Activated naive CD4-positive, alpha-beta T cell treated with anti-CD3 and anti-CD28 coated beads for 36 hours (primary cell): ENCODE results near the gene MAP4K3. TPM values are rescaled to one million over a fixed set of nuclear protein-coding genes. Genes with fewer than 3 reads are reported as not detected.

Experiments
- CTCF ChIA-PET: fragments of 350-600 bp; sonication (Branson Sonifier 250); formaldehyde crosslinking; loops from one replicate; lab custom pipeline; 2021; ENCODE audit warnings: antibody characterized with exemption; lab: Charles Lee
- DNase-seq: peaks from one replicate; pipeline ENCODE4 v3.0.0-alpha.2; 2020
- H3K27ac Mint-ChIP-seq: one replicate; pipeline ENCODE4 v1.8.0; 2021; ENCODE audit warnings: mild to moderate bottlenecking, mixed read lengths
- H3K27me3 Mint-ChIP-seq: one replicate; pipeline ENCODE4 v1.8.0; 2021; ENCODE audit warnings: low read depth, mixed read lengths
- H3K36me3 Mint-ChIP-seq: one replicate; pipeline ENCODE4 v1.8.0; 2021; ENCODE audit warnings: low read depth, mixed read lengths
- H3K4me1 Mint-ChIP-seq: one replicate; pipeline ENCODE4 v1.8.0; 2021; ENCODE audit warnings: low read depth, mixed read lengths
- H3K4me3 Mint-ChIP-seq: one replicate; pipeline ENCODE4 v1.8.0; 2021; ENCODE audit warnings: mild to moderate bottlenecking, moderate library complexity, mixed read lengths
- H3K9me3 Mint-ChIP-seq: one replicate; pipeline ENCODE4 v1.8.0; 2021; ENCODE audit warnings: mixed read lengths
- intact Hi-C: fragments of 100-400 bp; cut with micrococcal nuclease; formaldehyde crosslinking; loops from one replicate; pipeline ENCODE4 v1.15.1; 2023
- total RNA-seq, 2 experiments: library from RNA; stranded (reverse); gene quantifications; one replicate each; pipeline ENCODE4 v1.2.3, GENCODE V29; 2021

Gene MAP4K3
- 10 to 100 TPM; 10.6 to 12.0 TPM for total RNA-seq

DNA sequence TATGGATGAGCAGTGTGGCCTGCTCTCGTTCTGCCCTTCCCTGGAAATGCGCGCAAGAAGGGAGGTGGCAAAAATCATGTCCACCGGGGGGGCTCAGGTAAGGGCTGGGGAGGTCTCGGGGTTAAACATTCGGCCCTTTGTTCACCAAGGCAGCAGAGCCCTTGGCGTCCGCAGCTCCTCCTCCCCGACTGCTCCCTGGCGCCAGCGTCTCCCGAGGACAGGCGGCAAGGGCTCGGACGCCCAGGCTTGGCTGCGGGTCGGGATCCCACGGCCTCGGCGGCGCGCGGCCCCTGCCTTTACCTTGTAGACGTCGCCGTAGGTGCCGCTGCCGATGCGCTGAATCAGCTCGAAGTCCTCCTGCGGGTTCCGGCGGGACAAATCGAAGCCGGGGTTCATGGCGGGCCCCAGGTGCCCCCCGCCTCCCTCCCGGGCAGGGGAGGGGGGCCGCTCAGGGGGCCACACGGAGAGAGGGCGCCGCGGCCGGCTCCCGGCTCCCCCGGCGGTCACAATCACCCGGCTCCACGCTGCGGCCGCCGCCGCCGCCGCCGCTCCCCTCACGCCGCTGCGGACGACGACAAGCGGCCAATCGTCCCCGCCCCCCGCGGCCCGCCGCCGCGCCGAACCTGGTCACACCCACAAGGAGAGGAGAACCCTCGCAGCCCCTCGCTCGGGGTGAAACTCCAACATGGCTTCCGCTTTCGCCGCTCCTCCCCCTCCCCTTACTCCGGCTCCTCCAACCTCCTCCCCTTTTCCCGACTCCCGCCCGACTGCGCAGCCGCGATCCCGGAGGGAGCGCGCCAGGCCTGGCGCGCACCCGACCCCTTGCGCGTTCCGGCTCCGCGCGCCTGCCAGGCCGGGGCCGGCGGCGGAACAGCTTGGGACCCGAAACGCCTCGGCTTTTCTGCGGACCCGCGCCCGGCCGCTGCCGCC is at the start of gene MAP4K3:
Gene MAP4K3 (minus strand): TSS at position 694 of the 930 bp plus-strand sequence. CDS start 298 bp downstream, at position 396.
- peaks cover 66% of the 10 kb centered on the region for H3K4me1 Mint-ChIP-seq
- peak; percentile 86 for DNase-seq
- intact Hi-C loops, result loop anchor here (1.0 to 10.0 kb wide), 6 partner anchors 24 to 1062 kb away; partner anchors contain the start of genes ATL2, SRSF7 and THUMPD2
- H3K9me3 Mint-ChIP-seq, result peaks cover 2% of the 10 kb centered on the region
- peaks cover 2% of the 10 kb centered on the region for H3K36me3 Mint-ChIP-seq
- H3K27me3 Mint-ChIP-seq, result no peaks in the 10 kb centered on the region
- peak within 1 kb of the TSS; percentile 87 for H3K4me3 Mint-ChIP-seq
- CTCF ChIA-PET, result interaction anchor here (0.6 to 1.8 kb wide), 4 partner anchors 55 to 292 kb away, joined by 3 to 9 read pairs (median 3); no protein-coding TSS in a partner anchor
- peak within 1 kb of the TSS; percentile 83 for H3K27ac Mint-ChIP-seq

DNA sequence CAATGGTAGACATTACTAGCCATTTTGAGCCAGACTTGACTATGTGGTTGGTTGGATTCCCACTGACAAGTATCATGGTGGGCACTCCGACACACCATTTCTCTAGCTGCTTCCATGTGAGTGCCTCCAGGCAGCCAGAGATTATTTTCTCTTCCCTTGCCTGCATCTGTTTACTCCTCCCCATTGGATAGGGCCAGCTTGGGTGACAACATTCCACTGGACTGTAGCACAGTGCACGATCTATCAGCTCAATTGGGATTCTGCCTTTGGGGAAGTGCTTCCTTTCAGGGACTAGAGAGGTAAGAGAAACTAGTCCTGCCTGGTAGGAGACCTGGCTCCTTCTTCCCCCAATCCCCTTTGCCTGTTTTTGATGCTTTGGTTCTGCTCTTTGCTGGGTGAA is 49.0 kb upstream of the MAP4K3 start:
- CTCF ChIA-PET, result no interaction called here
- H3K27ac Mint-ChIP-seq, result no peak overlapping the region
- no peak for DNase-seq
- H3K27me3 Mint-ChIP-seq, result peaks cover 6% of the 10 kb centered on the region
- no peaks in the 10 kb centered on the region for H3K9me3 Mint-ChIP-seq
- no peak overlapping the region for H3K4me3 Mint-ChIP-seq
- H3K4me1 Mint-ChIP-seq, result no peaks in the 10 kb centered on the region
- intact Hi-C loops, result no loop called here
- H3K36me3 Mint-ChIP-seq, result peaks cover 2% of the 10 kb centered on the region

DNA sequence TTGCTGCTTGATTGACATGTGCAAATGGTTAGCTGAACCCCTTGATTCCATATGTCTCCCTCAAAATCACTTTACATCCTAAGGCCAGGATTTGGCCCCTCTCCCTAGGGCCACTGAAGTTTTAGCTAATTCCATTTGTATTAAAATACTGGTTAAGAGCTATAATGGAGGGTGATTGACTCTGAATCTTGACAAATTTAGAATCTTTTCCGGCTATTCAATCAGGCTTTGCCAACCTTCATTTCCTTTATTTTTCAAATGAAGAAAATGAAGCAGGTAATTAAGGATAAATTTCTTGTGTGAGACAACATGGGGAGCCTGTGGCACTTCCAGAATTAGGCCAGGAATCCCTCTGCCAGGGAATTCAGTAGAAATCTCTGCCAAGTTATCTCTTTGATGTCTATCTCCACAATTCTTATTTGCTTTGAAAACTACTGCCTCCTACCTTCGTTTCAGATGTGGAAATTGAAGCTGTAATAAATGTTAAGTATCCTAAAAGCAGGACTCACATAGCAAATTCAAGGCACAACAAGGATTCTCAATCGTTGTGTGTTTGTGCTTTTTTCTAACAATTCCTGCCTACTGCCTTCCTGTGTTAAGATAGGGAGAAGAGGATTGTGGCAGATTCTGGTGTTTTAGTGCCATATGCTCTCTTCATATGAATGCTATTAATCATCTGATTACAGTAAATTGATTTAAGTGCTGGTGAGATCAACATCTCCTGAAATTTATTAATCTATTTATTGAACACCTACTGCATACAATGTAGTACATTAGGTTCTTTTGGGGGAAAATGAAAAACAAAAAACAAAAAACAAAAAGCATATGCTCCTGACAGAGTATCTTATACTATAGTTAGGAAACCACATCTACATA is 47.8 kb upstream of the MAP4K3 start:
- H3K27ac Mint-ChIP-seq, result no peak overlapping the region
- CTCF ChIA-PET, result no interaction called here
- intact Hi-C loops, result no loop called here
- no peaks in the 10 kb centered on the region for H3K4me1 Mint-ChIP-seq
- no peak for DNase-seq
- H3K27me3 Mint-ChIP-seq, result peaks cover 6% of the 10 kb centered on the region
- H3K36me3 Mint-ChIP-seq, result no peaks in the 10 kb centered on the region
- H3K9me3 Mint-ChIP-seq, result no peaks in the 10 kb centered on the region
- no peak overlapping the region for H3K4me3 Mint-ChIP-seq

DNA sequence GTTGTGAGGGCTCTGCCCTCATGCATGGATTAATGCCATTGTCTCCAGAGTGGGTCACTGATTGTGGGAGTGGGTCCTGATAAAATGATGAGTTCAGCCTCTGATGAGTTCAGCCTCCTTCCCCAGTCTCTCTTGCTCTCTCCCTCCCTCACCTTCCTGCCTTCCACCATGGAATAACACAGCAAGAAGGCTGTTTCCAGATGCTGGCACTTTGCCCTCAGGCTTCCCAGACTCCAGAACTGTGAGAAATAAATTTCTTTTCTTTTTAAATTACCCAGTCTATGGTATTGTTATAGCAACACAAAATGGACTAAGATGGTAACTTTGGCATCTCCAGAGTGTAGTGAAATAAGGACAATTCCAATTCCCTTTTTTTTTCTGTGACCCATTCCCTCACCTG is 47.1 kb upstream of the MAP4K3 start:
- H3K9me3 Mint-ChIP-seq, result no peaks in the 10 kb centered on the region
- CTCF ChIA-PET, result no interaction called here
- intact Hi-C loops, result no loop called here
- H3K27ac Mint-ChIP-seq, result no peak overlapping the region
- H3K4me1 Mint-ChIP-seq, result no peaks in the 10 kb centered on the region
- no peaks in the 10 kb centered on the region for H3K36me3 Mint-ChIP-seq
- peaks cover 6% of the 10 kb centered on the region for H3K27me3 Mint-ChIP-seq
- DNase-seq, result no peak
- H3K4me3 Mint-ChIP-seq, result no peak overlapping the region

DNA sequence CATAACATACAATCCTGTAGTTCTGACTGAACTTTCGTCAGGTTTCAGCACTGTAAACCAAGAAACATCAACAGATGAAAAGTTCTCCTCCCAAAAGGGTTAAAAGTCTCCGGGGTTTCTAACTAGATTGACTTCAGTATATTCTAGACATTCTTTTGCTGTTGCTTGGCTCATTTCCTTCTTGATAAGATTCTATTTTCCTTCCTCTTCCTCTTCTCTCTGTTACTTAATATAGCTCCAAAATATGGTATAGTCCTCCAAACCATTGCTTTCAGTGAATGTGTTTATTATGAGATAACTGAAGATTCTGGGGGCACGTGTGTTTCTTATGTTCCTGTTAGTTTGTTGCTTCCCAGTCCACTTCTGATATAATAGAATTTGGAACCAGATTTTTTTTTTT is 46.4 kb upstream of the MAP4K3 start:
- Mint-ChIP-seq H3K36me3 (no peaks in the 10 kb centered on the region), H3K4me1 (peaks cover 4% of the 10 kb centered on the region), H3K4me3 (no peak overlapping the region), H3K27ac (no peak overlapping the region), H3K27me3 (peaks cover 6% of the 10 kb centered on the region), H3K9me3 (no peaks in the 10 kb centered on the region)
- CTCF ChIA-PET, result interaction anchor here (0.6 kb wide), 1 partner anchor 34 kb away, joined by 7 read pairs; no protein-coding TSS in a partner anchor
- DNase-seq, result no peak
- intact Hi-C loops, result no loop called here

DNA sequence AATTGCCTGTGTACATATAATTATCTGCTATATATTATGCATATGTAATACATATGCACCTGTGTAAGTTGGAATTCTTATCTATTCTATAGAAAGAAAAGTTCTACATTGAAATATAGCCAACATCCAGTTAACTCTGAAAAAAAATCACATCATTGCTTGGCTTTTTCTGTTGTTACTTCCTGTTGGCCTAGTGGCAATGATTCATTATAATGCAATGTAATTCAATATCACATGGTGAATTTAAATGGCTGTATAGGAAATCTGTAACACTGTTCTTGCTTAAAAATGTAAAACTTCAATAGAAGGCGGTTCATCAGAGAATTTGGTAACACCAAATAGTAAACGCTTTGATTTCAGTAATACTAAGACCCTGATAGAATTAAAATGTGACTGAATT is 44.5 kb upstream of the MAP4K3 start:
- peaks cover 4% of the 10 kb centered on the region for H3K27me3 Mint-ChIP-seq
- H3K36me3 Mint-ChIP-seq, result peaks cover 17% of the 10 kb centered on the region
- intact Hi-C loops, result no loop called here
- H3K4me1 Mint-ChIP-seq, result peaks cover 12% of the 10 kb centered on the region
- CTCF ChIA-PET, result no interaction called here
- peaks cover 10% of the 10 kb centered on the region for H3K9me3 Mint-ChIP-seq
- H3K27ac Mint-ChIP-seq, result no peak overlapping the region
- no peak for DNase-seq
- no peak overlapping the region for H3K4me3 Mint-ChIP-seq

DNA sequence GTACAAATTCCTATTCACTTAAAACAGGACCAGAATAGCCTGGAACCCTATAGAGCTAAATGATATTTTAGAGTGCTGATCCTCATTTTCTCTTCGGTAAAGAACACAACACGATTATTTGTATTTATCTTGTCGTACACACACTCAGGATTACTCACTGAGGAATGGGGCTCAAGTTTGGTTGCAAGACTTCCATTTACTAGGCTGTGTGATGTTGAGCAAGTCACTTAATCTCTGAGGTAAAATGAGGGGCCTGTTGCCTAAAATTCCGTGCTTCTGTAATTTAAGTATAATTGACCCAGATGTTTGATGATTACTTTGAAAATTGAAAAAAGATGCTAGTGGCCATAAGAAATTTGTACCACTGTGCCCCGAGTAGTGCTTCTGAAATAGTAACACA is 42.6 kb upstream of the MAP4K3 start:
- Mint-ChIP-seq H3K4me1 (peaks cover 12% of the 10 kb centered on the region), H3K27me3 (no peaks in the 10 kb centered on the region), H3K4me3 (no peak overlapping the region), H3K36me3 (peaks cover 26% of the 10 kb centered on the region), H3K9me3 (peaks cover 10% of the 10 kb centered on the region), H3K27ac (no peak overlapping the region)
- CTCF ChIA-PET, result interaction anchor here (1.4 kb wide), 2 partner anchors 11 to 12 kb away, joined by 3 to 4 read pairs; no protein-coding TSS in a partner anchor
- intact Hi-C loops, result no loop called here
- DNase-seq, result no peak

DNA sequence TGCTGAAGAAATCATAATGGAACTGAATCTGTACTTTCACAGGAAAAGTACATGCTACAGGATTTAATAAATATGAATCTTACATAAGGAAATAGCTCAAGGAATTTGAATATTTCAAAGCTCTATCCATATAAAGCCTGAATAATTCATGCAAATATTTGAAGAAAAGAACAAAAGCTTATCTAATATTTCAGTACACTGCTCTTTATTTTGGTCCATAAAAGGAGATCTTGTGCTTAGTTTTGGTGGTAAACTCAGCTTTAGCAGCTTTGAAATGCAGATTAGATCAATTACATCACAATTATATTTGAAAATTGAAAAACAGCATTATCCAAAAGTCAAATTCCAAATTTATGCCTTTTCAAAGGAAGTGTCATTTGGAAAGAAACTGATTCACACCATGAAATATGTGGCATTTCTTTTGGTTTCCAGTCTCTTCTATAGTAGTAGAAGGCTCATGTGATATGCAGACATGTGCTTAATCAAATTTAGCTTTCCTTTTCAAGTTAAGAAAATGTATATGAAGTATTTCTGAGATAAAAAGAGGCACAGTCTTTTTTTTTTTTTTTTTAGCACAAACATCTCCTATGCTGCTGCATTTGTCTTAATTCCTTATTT is 42.1 kb upstream of the MAP4K3 start:
- no peak overlapping the region for H3K4me3 Mint-ChIP-seq
- H3K9me3 Mint-ChIP-seq, result peaks cover 10% of the 10 kb centered on the region
- peaks cover 27% of the 10 kb centered on the region for H3K36me3 Mint-ChIP-seq
- peaks cover 12% of the 10 kb centered on the region for H3K4me1 Mint-ChIP-seq
- no peak overlapping the region for H3K27ac Mint-ChIP-seq
- no peak for DNase-seq
- CTCF ChIA-PET, result interaction anchor here (1.4 kb wide), 2 partner anchors 10 to 13 kb away, joined by 3 to 4 read pairs; no protein-coding TSS in a partner anchor
- H3K27me3 Mint-ChIP-seq, result no peaks in the 10 kb centered on the region
- intact Hi-C loops, result no loop called here

DNA sequence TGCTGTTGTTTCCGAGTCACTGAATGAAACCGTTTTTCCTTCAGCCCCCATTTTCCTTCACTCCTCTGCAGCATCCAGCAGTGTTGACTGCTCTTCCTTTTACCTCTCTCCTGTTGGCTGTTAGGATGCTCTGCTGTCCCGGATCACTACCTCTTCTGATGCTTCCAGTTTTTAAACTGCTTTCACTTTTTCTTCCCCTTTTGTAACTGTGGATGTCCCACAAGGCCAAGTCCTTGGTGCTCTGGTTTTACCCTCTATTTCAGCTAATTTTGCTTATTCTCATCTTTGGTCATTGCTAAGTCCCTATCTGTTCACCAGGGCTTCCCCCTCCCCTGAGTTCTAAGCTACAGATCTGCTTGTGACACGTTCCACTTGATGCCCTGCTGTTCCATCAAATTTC is 39.4 kb upstream of the MAP4K3 start:
- no peak overlapping the region for H3K27ac Mint-ChIP-seq
- DNase-seq, result no peak
- no peaks in the 10 kb centered on the region for H3K27me3 Mint-ChIP-seq
- peaks cover 27% of the 10 kb centered on the region for H3K36me3 Mint-ChIP-seq
- peaks cover 10% of the 10 kb centered on the region for H3K9me3 Mint-ChIP-seq
- no peak overlapping the region for H3K4me3 Mint-ChIP-seq
- peaks cover 12% of the 10 kb centered on the region for H3K4me1 Mint-ChIP-seq
- intact Hi-C loops, result no loop called here
- CTCF ChIA-PET, result no interaction called here

DNA sequence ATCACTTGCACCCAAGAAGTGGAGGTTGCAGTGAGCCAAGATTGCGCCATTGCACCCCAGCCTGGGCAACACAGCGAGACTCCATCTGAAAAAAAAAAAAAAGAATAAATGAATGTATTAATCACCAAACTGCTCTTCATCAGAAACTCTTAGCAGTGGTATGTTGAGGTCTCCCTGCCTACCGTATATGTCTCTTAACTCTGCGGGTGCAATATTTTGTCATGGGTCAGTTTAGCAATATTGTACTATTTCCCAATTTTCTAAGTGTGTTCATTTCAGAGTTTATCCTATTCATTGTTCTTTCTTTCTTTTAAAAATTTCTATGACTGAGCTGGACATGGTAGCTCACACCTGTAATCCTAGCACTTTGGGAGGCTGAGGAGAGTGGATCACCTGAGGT is 37.9 kb upstream of the MAP4K3 start:
- Mint-ChIP-seq H3K27ac (no peak overlapping the region), H3K27me3 (no peaks in the 10 kb centered on the region), H3K4me1 (peaks cover 20% of the 10 kb centered on the region), H3K4me3 (no peak overlapping the region), H3K36me3 (peaks cover 29% of the 10 kb centered on the region), H3K9me3 (peaks cover 10% of the 10 kb centered on the region)
- CTCF ChIA-PET, result interaction anchor here (1.0 kb wide), 1 partner anchor 34 kb away, joined by 3 read pairs; no protein-coding TSS in a partner anchor
- no peak for DNase-seq
- intact Hi-C loops, result no loop called here

DNA sequence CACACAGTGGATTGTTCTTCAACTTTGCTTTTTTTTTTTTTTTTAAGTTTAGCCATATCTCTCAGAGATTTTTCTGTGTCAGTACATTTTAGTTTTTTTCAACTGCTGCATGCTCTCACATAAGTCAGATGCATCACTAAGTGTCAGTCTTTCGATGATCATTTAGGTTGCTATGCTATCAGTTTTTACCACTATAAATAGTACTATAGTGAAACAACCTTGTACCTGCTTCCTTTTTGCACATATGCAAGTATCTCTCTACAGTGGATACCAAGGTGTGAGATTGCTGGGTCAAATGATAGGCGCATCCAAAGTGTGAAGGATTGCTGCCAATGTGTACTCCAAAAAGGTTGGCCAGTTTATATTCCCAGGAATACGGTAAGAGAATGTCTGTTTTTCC is 33.5 kb upstream of the MAP4K3 start:
- peaks cover 6% of the 10 kb centered on the region for H3K36me3 Mint-ChIP-seq
- CTCF ChIA-PET, result interaction anchor here (0.6 to 0.9 kb wide), 2 partner anchors 21 to 26 kb away, joined by 3 read pairs; no protein-coding TSS in a partner anchor
- H3K27me3 Mint-ChIP-seq, result no peaks in the 10 kb centered on the region
- no peaks in the 10 kb centered on the region for H3K9me3 Mint-ChIP-seq
- intact Hi-C loops, result no loop called here
- H3K4me1 Mint-ChIP-seq, result peaks cover 34% of the 10 kb centered on the region
- no peak for DNase-seq
- H3K4me3 Mint-ChIP-seq, result no peak overlapping the region
- no peak overlapping the region for H3K27ac Mint-ChIP-seq
